Measurements from ENCODE around the gene HSD17B3. TPM values are rescaled to one million over a fixed set of nuclear protein-coding genes. Genes with fewer than 3 reads are reported as not detected.

Gene HSD17B3
- 1.0 and 1.2 TPM in 2 replicates for total RNA-seq (2014; rRNA removed; shearing (Covaris generic))

DNA sequence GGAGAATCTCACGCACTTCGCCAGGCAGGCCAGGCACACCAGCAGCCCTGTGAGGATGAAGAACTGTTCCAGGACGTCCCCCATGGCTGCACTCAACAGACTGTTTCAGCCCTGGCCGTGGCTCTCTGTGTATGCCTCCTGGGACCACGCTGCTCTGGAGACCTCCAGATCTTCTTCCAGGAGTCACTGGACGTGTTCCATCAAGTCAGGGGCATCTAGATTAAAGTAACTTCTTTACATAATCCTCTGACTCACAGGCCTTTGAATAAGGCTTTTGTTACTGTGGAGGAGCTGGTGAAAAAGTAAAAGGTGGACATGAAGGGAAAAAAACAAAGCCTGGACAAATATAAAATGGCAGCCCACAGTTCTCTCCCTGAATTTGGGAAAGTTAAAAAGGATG is at the start of gene HSD17B3:
HSD17B3 (minus strand) TSS at position 156 of the 400 bp plus-strand sequence; CDS start at position 84, 72 bp downstream.

Small RNAs within 50 kb of the gene (small RNA-seq; reads per million reads assigned to genes)
- gene RNU6-1160P = not detected

Other genes starting within 250 kb of the HSD17B3 start
- 17.5 and 22.8 TPM in 2 replicates for gene SLC35D2, start 81.5 kb upstream of the HSD17B3 start, total RNA-seq (2014; rRNA removed; shearing (Covaris generic))
- gene ZNF367, start 116.2 kb upstream of the HSD17B3 start, total RNA-seq (2014; rRNA removed; shearing (Covaris generic)) = 26.6 and 28.6 TPM in 2 replicates
- gene HABP4, start 148.0 kb upstream of the HSD17B3 start, total RNA-seq (2014; rRNA removed; shearing (Covaris generic)) = 7.7 and 8.8 TPM in 2 replicates